GM19438 (cell line): Measurements from ENCODE around the gene KIF27.
"Not testable (repeated sequence)": the region's sequence is repeated elsewhere in the genome, so short reads cannot be mapped to it uniquely, and the experiment has no call there.

ENCODE experiments used
- ATAC-seq: cut with Tn5 transposase; IDR thresholded peaks from one replicate; pipeline ENCODE4 v1.9.1; 2021; ENCODE audit warnings: low read depth; ENCODE audit not compliant: unreplicated experiment

The KIF27 gene

GRCh38 chr9:83920927-83921707, at the start of gene KIF27:
TSS of gene KIF27 (minus strand) at chr9:83921432. CDS start at chr9:83915591, 5,841 bp downstream.
- peak; percentile 94 for ATAC-seq

GRCh38 chr9:83969602-83970001, 48.4 kb upstream of the KIF27 start:
- no peak for ATAC-seq

GRCh38 chr9:83967073-83967472, 45.8 kb upstream of the KIF27 start:
- no peak for ATAC-seq

GRCh38 chr9:83966209-83966582, 45.0 kb upstream of the KIF27 start:
- ATAC-seq, result no peak

GRCh38 chr9:83965350-83966208, 44.3 kb upstream of the KIF27 start:
- no peak for ATAC-seq

GRCh38 chr9:83964973-83965349, 43.7 kb upstream of the KIF27 start:
- no peak for ATAC-seq

- no peak for ATAC-seq
These were observed 40.9 kb upstream of the KIF27 start for GRCh38 chr9:83962165-83962564.

- ATAC-seq, result no peak
These were observed 39.8 kb upstream of the KIF27 start for GRCh38 chr9:83960991-83961390.

GRCh38 chr9:83959061-83959460, 37.8 kb upstream of the KIF27 start:
- no peak for ATAC-seq

GRCh38 chr9:83957248-83957513, 35.9 kb upstream of the KIF27 start:
- no peak for ATAC-seq

GRCh38 chr9:83956436-83957247, 35.4 kb upstream of the KIF27 start:
- peak; percentile 78 for ATAC-seq

GRCh38 chr9:83956086-83956435, 34.8 kb upstream of the KIF27 start:
- peak; percentile 46 for ATAC-seq

GRCh38 chr9:83948096-83948495, 26.9 kb upstream of the KIF27 start:
- ATAC-seq, result not testable (repeated sequence)

- ATAC-seq, result no peak
These were observed 19.5 kb upstream of the KIF27 start for GRCh38 chr9:83940590-83941303.

- peak; percentile 69 for ATAC-seq
These were observed 16.7 kb upstream of the KIF27 start for GRCh38 chr9:83937861-83938455.

- ATAC-seq, result no peak
These were observed 15.3 kb upstream of the KIF27 start for GRCh38 chr9:83936523-83936922.

- no peak for ATAC-seq
These were observed 14.2 kb upstream of the KIF27 start for GRCh38 chr9:83935276-83935935.

GRCh38 chr9:83934569-83935275, 13.5 kb upstream of the KIF27 start:
- ATAC-seq, result no peak

GRCh38 chr9:83933790-83934189, 12.6 kb upstream of the KIF27 start:
- no peak for ATAC-seq
